GM21717 (cell line): ENCODE results near the gene ANXA7.
"Not testable (repeated sequence)": the region's sequence is repeated elsewhere in the genome, so short reads cannot be mapped to it uniquely, and the experiment has no call there.

Experiments
- ATAC-seq: cut with Tn5 transposase; IDR thresholded peaks from one replicate; pipeline ENCODE4 v1.9.1; 2021; ENCODE audit warnings: mild to moderate bottlenecking, moderate library complexity; ENCODE audit not compliant: unreplicated experiment

ANXA7 gene

GRCh38 chr10:73340121-73340520 lies 73.7 kb downstream of the ANXA7 start:
- no peak for ATAC-seq

DNA sequence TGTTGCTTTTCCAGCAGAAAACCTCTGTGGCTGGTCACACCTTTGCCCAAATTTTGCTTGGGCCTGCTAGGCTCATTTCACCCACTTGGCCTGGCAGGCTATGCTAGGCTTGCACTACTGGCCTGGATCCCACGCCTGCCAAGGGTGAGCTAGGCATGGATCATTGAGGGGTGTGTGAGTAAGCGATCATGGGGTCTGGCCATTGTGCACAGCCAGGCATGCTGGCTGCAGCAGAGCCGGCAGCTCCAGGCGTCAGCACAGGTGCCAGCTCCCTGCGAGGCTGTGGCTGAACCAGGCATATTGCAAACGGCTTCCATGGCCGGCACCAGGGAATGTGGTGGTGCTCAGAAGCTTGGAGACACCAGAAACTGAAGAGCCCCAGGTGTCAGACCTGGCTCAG lies 74.4 kb downstream of the ANXA7 start:
- ATAC-seq = no peak

- ATAC-seq = no peak
Observed at GRCh38 chr10:73338801-73339368, 75.0 kb downstream of the ANXA7 start.

DNA sequence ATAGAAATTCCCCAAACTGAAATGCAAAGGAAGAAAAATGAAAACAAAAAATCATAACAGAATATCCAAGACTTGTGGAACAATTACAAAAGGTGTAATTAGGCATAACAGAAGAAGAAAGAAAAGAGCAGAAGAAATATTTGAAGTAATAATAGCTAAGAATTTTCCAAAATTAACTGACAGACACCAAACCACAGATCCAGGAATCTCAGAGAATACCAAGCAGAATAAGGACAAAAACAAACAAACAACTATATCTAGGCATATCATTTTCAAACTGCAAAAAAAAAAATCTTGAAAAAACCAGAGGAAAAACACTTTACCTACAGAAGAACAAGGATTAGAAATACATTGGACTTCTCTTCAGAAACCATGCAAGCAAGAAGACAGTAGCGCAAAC lies 80.7 kb downstream of the ANXA7 start:
- ATAC-seq = no peak

GRCh38 chr10:73332379-73332778 lies 81.5 kb downstream of the ANXA7 start:
- no peak for ATAC-seq

GRCh38 chr10:73328523-73328922 lies 85.3 kb downstream of the ANXA7 start:
- not testable (repeated sequence) for ATAC-seq

GRCh38 chr10:73325290-73325689 lies 88.6 kb downstream of the ANXA7 start:
- ATAC-seq = not testable (repeated sequence)
